ENCODE results near the gene TMEM131L. TPM values are rescaled to one million over a fixed set of nuclear protein-coding genes. Genes with fewer than 3 reads are reported as not detected.

The TMEM131L gene
- polyA plus RNA-seq, 3 donors, result 11.2 to 58.3 (median 26.0) TPM

DNA sequence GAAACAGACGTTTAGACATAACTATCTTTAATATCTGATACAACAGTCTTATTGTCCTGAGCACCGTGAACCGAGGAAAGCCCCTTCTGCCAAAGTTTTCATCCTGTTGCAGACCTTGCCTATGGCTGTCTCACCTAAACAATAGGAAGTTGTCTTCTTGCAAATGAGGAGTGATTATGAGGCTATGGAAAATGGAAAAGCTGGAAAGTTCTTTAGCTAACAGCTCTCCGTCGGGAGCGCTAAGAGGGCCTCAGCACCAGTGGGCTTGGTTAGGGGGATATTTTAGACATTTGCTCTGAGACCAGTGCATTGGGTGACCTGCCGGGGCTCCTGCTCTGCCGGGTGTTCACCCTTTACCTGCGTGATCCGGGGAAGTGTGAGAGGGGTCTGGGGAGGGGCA, 28.4 kb downstream of the TMEM131L start:
- WGBS (ENCODE audit: insufficient coverage), result 97% methylated on average over 5 of the region's 10 CpGs
- peaks cover 24% of the 10 kb centered on the region for H3K4me1 Mint-ChIP-seq
- no peak overlapping the region for H2AFZ ChIP-seq (ENCODE audit: insufficient read depth, low read depth, low read length, poor library complexity, severe bottlenecking)

DNA sequence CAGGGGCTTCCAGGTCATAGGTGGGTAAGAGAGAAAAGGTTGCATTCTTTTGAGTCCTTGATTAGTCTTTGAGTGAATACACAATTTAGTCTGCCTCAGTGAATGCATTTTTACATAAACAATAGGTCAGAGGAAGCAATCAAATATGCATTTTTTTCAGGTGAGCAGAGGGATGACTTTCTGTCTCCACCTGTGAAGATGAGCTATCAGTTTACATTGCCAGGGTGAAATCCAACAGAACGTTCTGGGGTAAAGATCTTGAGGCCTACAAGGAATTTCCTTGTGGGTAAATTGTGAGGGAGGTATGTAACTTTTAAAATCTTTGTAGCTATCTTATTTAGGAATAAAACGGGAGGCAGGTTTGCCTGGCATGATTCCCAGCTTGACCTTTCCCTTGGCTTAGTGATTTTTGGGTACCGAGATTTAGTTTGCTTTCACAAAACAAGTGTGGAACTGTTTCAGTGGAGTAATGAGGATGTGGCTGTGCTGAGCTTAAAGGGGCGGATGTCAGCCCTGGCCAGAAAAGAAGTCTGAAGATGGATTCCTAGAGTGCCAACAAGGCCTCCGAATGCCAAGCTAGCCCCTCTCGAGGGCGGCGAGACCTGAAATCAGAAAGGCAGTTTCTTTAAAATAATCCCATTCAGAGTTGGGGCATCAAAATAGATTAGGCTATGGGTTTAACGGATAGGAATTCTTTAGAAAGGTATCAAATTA, 29.5 kb downstream of the TMEM131L start:
- no peak overlapping the region for H3K4me3 Mint-ChIP-seq
- peaks cover 52 to 67% of the 10 kb centered on the region in 2 donors for H3K36me3 Mint-ChIP-seq
- H3K79me2 ChIP-seq (ENCODE audit: insufficient read depth, low read length), result peaks cover 97% of the 10 kb centered on the region
- H3K4me1 ChIP-seq (ENCODE audit: control insufficient read depth in 1 of 2, insufficient read depth in 2 of 2, low read length in 2 of 2), result no peaks in the 10 kb centered on the region
- H3K9me3 ChIP-seq (replicated peaks in 1 of 2; ENCODE audit: control insufficient read depth in 1 of 2, insufficient read depth in 1 of 2, low read length in 2 of 2), result no peaks in the 10 kb centered on the region
- no peaks in the 10 kb centered on the region for H3K27me3 ChIP-seq (ENCODE audit: control insufficient read depth in 2 of 2, insufficient read depth in 2 of 2, low read length in 2 of 2)
- no peaks in the 10 kb centered on the region for H3K27me3 Mint-ChIP-seq (ENCODE audit: low read depth in 3 of 3)
- H3K27ac ChIP-seq (ENCODE audit: low read depth in 1 of 2, low read length in 2 of 2), result no peak overlapping the region
- H3K4me3 ChIP-seq (replicated peaks in 1 of 3; ENCODE audit: low read depth in 2 of 3, low read length in 3 of 3), result no peak overlapping the region
- H4K20me1 ChIP-seq (ENCODE audit: insufficient read depth, low read length), result peaks cover 97% of the 10 kb centered on the region
- H2AFZ ChIP-seq (ENCODE audit: insufficient read depth, low read depth, low read length, poor library complexity, severe bottlenecking), result no peak overlapping the region
- H3K9me3 Mint-ChIP-seq, result no peaks in the 10 kb centered on the region
- no peak for DNase-seq
- intact Hi-C loops (cut with micrococcal nuclease), result no loop called here
- 97% methylated on average over 5 of the region's 9 CpGs for WGBS (ENCODE audit: insufficient coverage)
- no peak overlapping the region for H3K9ac ChIP-seq (ENCODE audit: insufficient read depth, low read length, poor library complexity, severe bottlenecking)
- peaks cover 11 to 66% of the 10 kb centered on the region in 2 donors for H3K36me3 ChIP-seq (replicated peaks in 1 of 2; ENCODE audit: control insufficient read depth in 1 of 2, insufficient read depth in 2 of 2, low read length in 2 of 2)
- no peak overlapping the region for H3K4me2 ChIP-seq (replicated peaks; ENCODE audit: extremely low read depth, low read length, poor library complexity, severe bottlenecking)
- no peak for TF ChIP-seq CTCF (IDR thresholded peaks at IDR 0.05)
- peaks cover 17% of the 10 kb centered on the region for H3K4me1 Mint-ChIP-seq
- H3K27ac Mint-ChIP-seq, result peak overlapping the region in 5 of 7 donors; percentile 1 to 79 (median 21)

More for the DNA sequence above, 28.4 kb downstream of the TMEM131L start:
- Mint-ChIP-seq H3K36me3 (peaks cover 58 to 75% of the 10 kb centered on the region in 2 donors), H3K27me3 (ENCODE audit: low read depth in 3 of 3) (no peaks in the 10 kb centered on the region), H3K9me3 (no peaks in the 10 kb centered on the region), H3K4me3 (no peak overlapping the region), H3K27ac (peak overlapping the region in 3 of 7 donors; percentile 18 to 76 (median 49))
- peaks cover 97% of the 10 kb centered on the region for H4K20me1 ChIP-seq (ENCODE audit: insufficient read depth, low read length)
- no peak overlapping the region for H3K4me2 ChIP-seq (replicated peaks; ENCODE audit: extremely low read depth, low read length, poor library complexity, severe bottlenecking)
- DNase-seq, result no peak
- TF ChIP-seq CTCF (IDR thresholded peaks at IDR 0.05), result no peak
- no peak overlapping the region for H3K27ac ChIP-seq (ENCODE audit: low read depth in 1 of 2, low read length in 2 of 2)
- intact Hi-C loops (cut with micrococcal nuclease), result no loop called here
- H3K79me2 ChIP-seq (ENCODE audit: insufficient read depth, low read length), result peaks cover 97% of the 10 kb centered on the region
- no peaks in the 10 kb centered on the region for H3K27me3 ChIP-seq (ENCODE audit: control insufficient read depth in 2 of 2, insufficient read depth in 2 of 2, low read length in 2 of 2)
- no peak overlapping the region for H3K9ac ChIP-seq (ENCODE audit: insufficient read depth, low read length, poor library complexity, severe bottlenecking)
- peaks cover 17 to 74% of the 10 kb centered on the region in 2 donors for H3K36me3 ChIP-seq (replicated peaks in 1 of 2; ENCODE audit: control insufficient read depth in 1 of 2, insufficient read depth in 2 of 2, low read length in 2 of 2)
- no peak overlapping the region for H3K4me3 ChIP-seq (replicated peaks in 1 of 3; ENCODE audit: low read depth in 2 of 3, low read length in 3 of 3)
- no peaks in the 10 kb centered on the region for H3K9me3 ChIP-seq (replicated peaks in 1 of 2; ENCODE audit: control insufficient read depth in 1 of 2, insufficient read depth in 1 of 2, low read length in 2 of 2)
- peaks cover 5% of the 10 kb centered on the region in 2 donors for H3K4me1 ChIP-seq (ENCODE audit: control insufficient read depth in 1 of 2, insufficient read depth in 2 of 2, low read length in 2 of 2)

All from CD14-positive monocyte (primary cell).